GM21528 (cell line): ENCODE data around the gene COX6A1.

Experiments used
- ATAC-seq: cut with Tn5 transposase; IDR thresholded peaks from one replicate; pipeline ENCODE4 v1.9.1; 2021; ENCODE audit warnings: mild to moderate bottlenecking, moderate library complexity; ENCODE audit not compliant: unreplicated experiment, low FRiP score

The COX6A1 gene

GRCh38 chr12:120437735-120438494 is at the start of gene COX6A1:
Gene COX6A1, plus strand, starts transcription at chr12:120438113. Its CDS starts 14 bp downstream, at chr12:120438127.
- ATAC-seq = peak; percentile 96

DNA sequence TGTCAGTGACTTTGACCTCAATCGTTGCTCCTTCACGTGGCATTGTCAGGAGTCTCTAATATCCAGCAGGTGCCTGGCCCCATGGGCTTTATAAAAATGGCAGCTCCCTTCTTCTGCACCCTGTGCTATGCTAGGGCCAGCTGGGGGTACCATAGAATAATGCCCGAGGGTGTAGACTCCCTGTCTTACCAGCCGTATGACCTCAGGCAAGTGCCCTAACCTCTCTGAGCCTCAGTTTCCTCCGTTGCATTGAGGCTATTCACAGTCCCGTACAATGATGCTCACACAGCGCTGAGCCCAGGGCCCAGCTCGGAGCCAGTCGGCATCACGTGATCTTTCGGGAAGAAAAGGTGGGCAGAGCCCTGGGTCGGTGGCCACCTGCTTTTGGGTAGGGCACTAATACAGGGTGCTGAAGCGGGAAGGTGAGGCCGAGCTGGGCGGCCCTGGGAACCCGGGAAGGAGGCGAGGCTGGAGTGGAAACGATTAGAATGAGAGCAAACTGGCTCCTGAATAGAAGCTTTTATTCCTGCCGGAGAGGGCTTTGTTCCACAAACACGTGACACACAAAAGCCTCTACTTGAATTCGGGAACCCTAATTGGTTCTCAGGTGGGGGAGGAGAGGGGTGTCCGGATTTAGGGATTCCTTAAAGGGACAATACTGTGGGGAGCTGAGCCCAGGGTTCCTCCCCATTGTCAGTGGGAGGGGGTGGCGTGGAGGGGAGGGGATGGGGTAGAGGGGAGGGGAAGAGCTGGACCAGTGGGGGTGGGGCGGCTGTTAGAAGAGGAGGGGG is 49.0 kb upstream of the COX6A1 start:
- no peak for ATAC-seq

DNA sequence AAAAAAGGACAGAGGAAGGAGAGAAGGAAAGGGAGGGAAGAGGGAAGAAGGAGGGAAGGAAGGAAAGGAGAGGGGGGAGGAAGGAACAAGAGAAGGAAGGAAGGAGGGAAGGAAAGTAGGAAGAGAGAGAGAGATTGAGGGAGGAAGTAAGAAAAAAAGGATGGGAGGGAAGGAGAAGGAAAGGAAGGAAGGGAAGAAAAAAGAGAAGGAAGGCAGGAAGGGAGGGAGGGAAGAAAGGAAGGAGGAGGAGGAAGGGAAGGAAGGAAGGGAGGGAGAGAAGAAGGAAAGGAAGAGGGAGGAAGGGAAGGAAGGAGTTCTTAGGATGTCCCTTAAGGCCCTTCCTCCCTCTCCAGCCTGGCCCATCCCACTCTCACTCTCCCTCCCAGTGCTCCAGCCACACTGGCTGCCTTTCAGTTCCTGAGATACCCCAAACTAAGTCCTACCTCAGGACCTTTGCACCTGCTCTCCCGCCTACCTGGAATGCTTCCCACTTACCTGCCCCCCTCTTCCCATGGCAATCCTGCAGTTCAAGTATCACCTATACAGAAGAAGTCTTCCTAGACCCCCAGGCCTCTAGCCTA is 47.3 kb upstream of the COX6A1 start:
- ATAC-seq = no peak

- no peak for ATAC-seq
Observed at GRCh38 chr12:120394483-120395367, 43.2 kb upstream of the COX6A1 start.

DNA sequence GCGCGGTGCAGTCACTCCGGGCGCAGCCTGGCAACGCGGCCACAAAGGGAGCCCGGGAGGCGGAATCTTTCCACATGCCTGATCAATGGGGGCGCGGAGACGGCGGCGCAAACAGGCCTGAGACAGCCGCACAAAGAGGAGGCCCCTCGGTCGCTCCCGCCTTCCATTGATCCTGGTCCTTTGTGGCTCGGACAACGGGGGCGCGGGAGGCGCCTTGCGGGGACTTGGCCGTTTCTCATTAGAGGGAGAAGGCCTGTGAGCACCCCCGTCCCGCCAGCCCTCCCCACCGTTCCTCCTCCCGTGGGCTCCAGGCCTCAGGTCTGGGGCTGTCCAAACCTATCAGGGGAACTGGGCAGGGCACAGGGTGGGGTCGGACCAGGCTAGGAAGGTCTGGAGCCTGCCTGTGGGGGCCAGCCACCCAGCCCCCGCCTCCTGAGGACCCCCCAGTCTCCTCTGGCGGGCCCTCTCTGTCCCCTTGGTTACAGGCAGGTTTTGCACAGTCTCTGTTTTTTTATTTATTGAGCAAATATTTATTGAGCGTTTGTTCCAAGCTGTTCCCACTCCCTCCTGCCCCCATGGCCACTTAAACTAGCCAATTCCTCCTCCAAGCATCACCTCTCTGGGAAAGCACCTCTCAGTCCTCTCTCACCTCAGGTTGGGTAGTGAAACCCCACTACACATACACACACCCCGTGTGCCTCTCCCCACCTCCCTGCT is 39.9 kb upstream of the COX6A1 start:
- ATAC-seq = no peak

DNA sequence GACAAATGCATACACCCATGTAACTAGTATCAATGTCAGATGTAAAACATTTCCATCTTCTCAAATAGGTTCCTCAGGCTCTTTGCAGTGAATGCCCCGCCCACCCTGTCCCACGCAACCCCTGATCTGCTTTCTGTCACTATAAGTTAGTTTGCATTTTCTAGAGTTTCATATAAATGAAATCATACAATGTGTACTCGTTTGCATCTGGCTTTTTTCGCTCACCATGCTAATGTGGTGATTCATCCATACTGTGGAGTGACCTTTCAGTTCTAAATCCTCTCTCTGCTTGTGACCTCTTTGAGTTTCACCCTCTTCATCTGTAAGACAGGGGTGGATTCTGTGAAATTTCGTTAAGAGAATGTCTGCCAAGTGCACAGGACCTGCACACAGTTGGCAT is 38.4 kb upstream of the COX6A1 start:
- no peak for ATAC-seq

GRCh38 chr12:120402217-120402616 is 35.7 kb upstream of the COX6A1 start:
- ATAC-seq = no peak

DNA sequence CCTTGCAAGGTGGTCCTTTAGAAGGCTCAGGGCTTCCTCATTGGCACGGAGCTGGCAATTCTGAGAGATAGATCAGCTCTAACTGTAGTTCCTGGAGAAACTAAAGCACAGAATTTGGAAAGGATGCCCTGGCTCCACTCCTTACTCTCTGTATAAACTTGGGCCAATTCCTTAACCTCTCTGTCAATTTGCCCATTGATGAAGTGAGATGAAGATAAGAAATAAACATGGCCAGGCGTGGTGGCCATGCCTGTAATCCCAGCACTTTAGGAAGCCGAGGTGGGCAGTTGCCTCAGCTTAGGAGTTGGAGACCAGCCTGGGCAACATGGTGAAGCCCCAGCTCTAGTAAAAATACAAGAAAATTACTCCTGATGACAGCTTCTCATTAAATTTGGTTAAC is 34.0 kb upstream of the COX6A1 start:
- ATAC-seq = no peak

- ATAC-seq = no peak
Observed at GRCh38 chr12:120404271-120404670, 33.6 kb upstream of the COX6A1 start.

GRCh38 chr12:120406069-120406468 is 31.8 kb upstream of the COX6A1 start:
- ATAC-seq = no peak

DNA sequence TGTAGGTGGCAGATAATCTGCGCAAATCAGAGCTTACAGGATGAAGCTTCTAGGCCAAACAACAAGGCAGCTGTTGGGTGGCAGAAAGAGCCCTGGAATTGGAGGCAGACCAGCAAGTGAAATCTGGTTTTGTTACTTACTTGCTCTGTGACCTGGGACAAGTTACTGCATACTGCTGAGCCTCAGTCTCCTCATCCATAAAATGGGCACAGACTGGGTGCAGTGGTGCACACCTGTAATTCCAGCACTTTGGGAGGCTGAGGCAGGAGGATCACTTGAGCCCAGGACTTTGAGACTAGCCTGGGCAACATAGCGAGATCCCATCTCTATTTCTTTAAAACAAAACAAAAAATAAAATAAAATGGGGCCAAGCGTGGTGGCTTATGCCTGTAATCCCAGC is 31.4 kb upstream of the COX6A1 start:
- ATAC-seq = no peak

- ATAC-seq = no peak
Observed at GRCh38 chr12:120408771-120409170, 29.1 kb upstream of the COX6A1 start.

- no peak for ATAC-seq
Observed at GRCh38 chr12:120412421-120412820, 25.5 kb upstream of the COX6A1 start.

GRCh38 chr12:120413901-120414695 is 23.8 kb upstream of the COX6A1 start:
- ATAC-seq = no peak

- ATAC-seq = no peak
Observed at GRCh38 chr12:120416490-120417216, 21.3 kb upstream of the COX6A1 start.

- ATAC-seq = no peak
Observed at GRCh38 chr12:120417917-120418580, 19.9 kb upstream of the COX6A1 start.

DNA sequence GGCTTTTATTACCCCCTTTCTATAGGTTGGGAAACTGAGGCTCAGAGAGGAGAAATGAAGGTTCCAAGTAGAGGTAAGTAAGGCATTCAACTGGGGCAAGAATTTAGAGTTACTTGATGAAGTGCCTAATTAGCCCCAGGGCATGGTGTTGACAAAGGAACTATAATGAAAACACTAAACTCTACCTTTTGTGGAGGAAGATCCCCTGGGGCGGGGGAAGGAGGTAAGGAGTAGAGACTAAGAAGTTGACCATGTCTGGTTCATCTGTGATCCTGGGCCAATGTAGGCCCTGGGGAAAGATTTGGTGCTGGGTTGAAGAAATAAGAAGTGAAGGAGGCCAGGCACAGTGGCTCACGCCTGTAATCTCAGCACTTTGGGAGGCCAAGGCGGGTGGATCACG is 16.2 kb upstream of the COX6A1 start:
- ATAC-seq = no peak

DNA sequence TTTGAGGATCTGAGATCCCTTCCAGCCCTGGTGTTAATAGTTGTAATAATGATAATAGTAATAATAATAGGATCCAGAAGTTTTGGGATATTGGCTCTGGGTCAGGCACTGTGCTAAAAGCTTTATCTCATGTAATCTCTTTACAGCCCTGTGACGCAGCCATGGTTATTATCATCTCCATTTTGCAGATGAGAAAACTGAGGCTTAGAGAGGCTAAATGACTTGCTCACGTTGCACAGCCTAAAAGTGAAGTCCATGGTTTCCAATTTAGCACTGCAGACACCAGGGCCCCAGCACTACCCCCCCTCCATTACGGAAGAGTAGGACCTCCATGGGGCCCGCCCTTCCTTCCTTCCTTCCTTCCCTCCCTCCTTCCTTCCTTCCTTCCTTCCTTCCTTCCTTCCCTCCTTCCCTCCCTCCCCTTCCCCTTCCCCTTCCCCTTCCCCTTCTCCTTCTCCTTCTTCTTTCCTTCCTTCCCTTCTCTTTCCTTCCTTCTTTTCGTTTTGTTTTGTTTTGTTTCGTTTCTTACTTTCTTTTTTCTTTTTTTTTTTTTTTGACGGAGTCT is 14.9 kb upstream of the COX6A1 start:
- no peak for ATAC-seq
